ENCODE data around the gene BRME1.

The BRME1 gene

GRCh38 chr19:13844130-13844631, 61.7 kb downstream of the BRME1 start:
- ATAC-seq, result no peak

GRCh38 chr19:13843104-13843921, 62.6 kb downstream of the BRME1 start:
- no peak for ATAC-seq

GRCh38 chr19:13842291-13843103, 63.4 kb downstream of the BRME1 start:
- no peak for ATAC-seq

- no peak for ATAC-seq
Measured at GRCh38 chr19:13841962-13842290, 64.0 kb downstream of the BRME1 start.

- no peak for ATAC-seq
Measured at GRCh38 chr19:13841086-13841961, 64.6 kb downstream of the BRME1 start.

- peak in 1 of 2 donors; percentile 8 for ATAC-seq
Measured at GRCh38 chr19:13840305-13841085, 65.4 kb downstream of the BRME1 start.

- ATAC-seq, result peak; percentile 27 to 28
Measured at GRCh38 chr19:13839938-13840304, 66.0 kb downstream of the BRME1 start.

- peak; percentile 65 to 71 for ATAC-seq
Measured at GRCh38 chr19:13839130-13839937, 66.6 kb downstream of the BRME1 start.

- ATAC-seq, result no peak
Measured at GRCh38 chr19:13838435-13839129, 67.3 kb downstream of the BRME1 start.

GRCh38 chr19:13835791-13836723, 69.9 kb downstream of the BRME1 start:
- no peak for ATAC-seq

- no peak for ATAC-seq
Measured at GRCh38 chr19:13834244-13835069, 71.5 kb downstream of the BRME1 start.

GRCh38 chr19:13833330-13834243, 72.3 kb downstream of the BRME1 start:
- peak; percentile 89 to 91 for ATAC-seq
